H1 (cell line): Measurements from ENCODE around the gene PHLDA2. TPM values are rescaled to one million over a fixed set of nuclear protein-coding genes. Genes with fewer than 3 reads are reported as not detected.
A peak's percentile ranks its signal among the peaks of the same experiment; 100 is the strongest.

ENCODE experiments used
- CTCF ChIA-PET: fragments of 300-600 bp; sonication (Branson Sonifier 250); formaldehyde crosslinking; loops from one replicate; lab custom pipeline; 2021; ENCODE audit not compliant: partially characterized antibody; lab: Charles Lee
- POLR2A ChIA-PET: fragments of 300-600 bp; sonication (Branson Sonifier 250); formaldehyde crosslinking; loops from one replicate; lab custom pipeline; 2021; ENCODE audit warnings: inconsistent platforms; ENCODE audit not compliant: partially characterized antibody; lab: Charles Lee
- DNase-seq, 2 experiments: peaks; one replicate each; pipeline versions ENCODE4 v3.0.0 to v3.0.0-alpha.2; 2010 to 2022; ENCODE audit warnings: low spot score in 2 of 2, low read depth in 1 of 2, mixed read lengths in 1 of 2
- FAIRE-seq: peaks from 2 replicates; lab custom pipeline; 2011; peaks lifted over from hg19 to GRCh38; lab: Jason Lieb, UNC
- H2AFZ ChIP-seq: 2 replicates; pipeline ENCODE4 v1.8.1; 2012; ENCODE audit warnings: low read length, inconsistent platforms
- H2AK5ac ChIP-seq: 2 replicates; pipeline ENCODE4 v1.6.1; 2013; ENCODE audit warnings: low read depth, low read length
- H2BK120ac ChIP-seq: replicated peaks from 2 replicates; pipeline ENCODE3; 2013; ENCODE audit warnings: low read depth, low read length, inconsistent platforms
- H2BK12ac ChIP-seq: 2 replicates; pipeline ENCODE4 v1.6.1; 2013; ENCODE audit warnings: low read depth, low read length
- H2BK15ac ChIP-seq: 2 replicates; pipeline ENCODE4 v1.6.1; 2013; ENCODE audit warnings: low read length
- H2BK20ac ChIP-seq: 2 replicates; pipeline ENCODE4 v1.6.1; 2013; ENCODE audit warnings: low read length
- H2BK5ac ChIP-seq: 2 replicates; pipeline ENCODE4 v1.6.1; 2013; ENCODE audit warnings: low read depth, low read length
- H3K14ac ChIP-seq: 2 replicates; pipeline ENCODE4 v1.6.1; 2013; ENCODE audit warnings: inconsistent platforms; ENCODE audit not compliant: insufficient read length
- H3K18ac ChIP-seq: 2 replicates; pipeline ENCODE4 v1.6.1; 2013; ENCODE audit warnings: low read length; ENCODE audit errors: extremely low read depth
- H3K23ac ChIP-seq: 2 replicates; pipeline ENCODE4 v1.6.1; 2013; ENCODE audit warnings: inconsistent platforms; ENCODE audit not compliant: insufficient read length
- H3K23me2 ChIP-seq: 2 replicates; pipeline ENCODE4 v1.6.1; 2013; ENCODE audit warnings: low read depth, low read length
- H3K27ac ChIP-seq: 2 replicates; pipeline ENCODE4 v1.6.1; 2011; ENCODE audit warnings: low read depth, low read length, inconsistent platforms
- H3K27me3 ChIP-seq, 4 experiments: replicated peaks in 1 of 4; 1 replicate in 1 of 4; 2 replicates in 3 of 4; pipeline versions ENCODE4 v1.6.1 to v1.8.1; 2011 to 2013; ENCODE audit warnings: low read length in 3 of 4, mild to moderate bottlenecking in 3 of 4, inconsistent platforms in 2 of 4, mixed read lengths in 2 of 4, moderate library complexity in 1 of 4; ENCODE audit not compliant: control insufficient read depth in 3 of 4, insufficient read depth in 3 of 4; ENCODE audit errors: extremely low read depth in 1 of 4
- H3K36me3 ChIP-seq, 4 experiments: 2 replicates each; pipeline versions ENCODE4 v1.6.1 to v1.8.1; 2011 to 2013; ENCODE audit warnings: mild to moderate bottlenecking in 4 of 4, low read length in 3 of 4, moderate library complexity in 2 of 4, control low read depth in 1 of 4, inconsistent platforms in 1 of 4; ENCODE audit not compliant: insufficient read depth in 4 of 4, control insufficient read depth in 2 of 4
- H3K4ac ChIP-seq: replicated peaks from 2 replicates; pipeline ENCODE3; 2013; ENCODE audit warnings: low read length, low read depth, mixed read lengths, inconsistent platforms; ENCODE audit not compliant: insufficient read length
- H3K4me1 ChIP-seq, 4 experiments: replicated peaks in 1 of 4; 1 replicate in 1 of 4; 2 replicates in 3 of 4; pipeline versions ENCODE4 v1.6.1 to v1.8.1; 2011 to 2013; ENCODE audit warnings: low read length in 3 of 4, inconsistent platforms in 2 of 4, mixed read lengths in 1 of 4; ENCODE audit not compliant: insufficient read depth in 4 of 4, control insufficient read depth in 3 of 4
- H3K4me2 ChIP-seq, 2 experiments: 2 replicates each; pipeline versions ENCODE4 v1.6.1 to v1.8.1; 2011 to 2013; ENCODE audit warnings: low read depth in 2 of 2, low read length in 2 of 2, control low read depth in 1 of 2, inconsistent platforms in 1 of 2, mild to moderate bottlenecking in 1 of 2; ENCODE audit not compliant: insufficient read depth in 1 of 2
- H3K4me3 ChIP-seq, 4 experiments: fragments of 200-600, 300-600 bp in 1 of 4; sonication (generic), shearing (Covaris generic), sonication (Bioruptor Twin) in 1 of 4; 2 replicates each; pipeline versions ENCODE4 v1.5.1 to v1.8.1; 2011 to 2016; ENCODE audit warnings: low read length in 4 of 4, low read depth in 3 of 4, control low read depth in 2 of 4, inconsistent platforms in 2 of 4, mild to moderate bottlenecking in 2 of 4, mixed read lengths in 1 of 4, moderate library complexity in 1 of 4; ENCODE audit not compliant: insufficient read depth in 2 of 4; ENCODE audit errors: extremely low read depth in 1 of 4
- H3K56ac ChIP-seq: replicated peaks from 2 replicates; pipeline ENCODE3; 2013; ENCODE audit warnings: low read depth, mild to moderate bottlenecking, mixed read lengths, low read length, inconsistent platforms; ENCODE audit not compliant: insufficient read length
- H3K79me1 ChIP-seq: 2 replicates; pipeline ENCODE4 v1.6.1; 2013; ENCODE audit warnings: low read depth, low read length, control low read depth
- H3K79me2 ChIP-seq, 2 experiments: 2 replicates each; pipeline versions ENCODE4 v1.6.1 to v1.8.1; 2012 to 2013; ENCODE audit warnings: low read length in 2 of 2, mild to moderate bottlenecking in 2 of 2, inconsistent platforms in 1 of 2; ENCODE audit not compliant: insufficient read depth in 2 of 2, control insufficient read depth in 1 of 2
- H3K9ac ChIP-seq, 4 experiments: replicated peaks in 1 of 4; 1 replicate in 1 of 4; 2 replicates in 3 of 4; pipeline versions ENCODE4 v1.6.1 to v1.8.1; 2011 to 2013; ENCODE audit warnings: low read depth in 3 of 4, low read length in 3 of 4, control low read depth in 2 of 4, mild to moderate bottlenecking in 2 of 4, moderate library complexity in 2 of 4, inconsistent platforms in 1 of 4; ENCODE audit errors: extremely low read depth in 1 of 4
- H3K9me3 ChIP-seq, 2 experiments: 2 replicates each; pipeline versions ENCODE4 v1.6.1 to v1.8.1; 2012 to 2013; ENCODE audit warnings: mild to moderate bottlenecking in 2 of 2, moderate library complexity in 2 of 2, control low read depth in 1 of 2, inconsistent platforms in 1 of 2, low read depth in 1 of 2, low read length in 1 of 2, mixed read lengths in 1 of 2; ENCODE audit not compliant: insufficient read depth in 2 of 2
- H4K20me1 ChIP-seq, 2 experiments: replicated peaks in 1 of 2; 2 replicates each; pipeline versions ENCODE3 to v1.8.1; 2011 to 2013; ENCODE audit warnings: inconsistent platforms in 2 of 2, low read length in 2 of 2, mild to moderate bottlenecking in 1 of 2; ENCODE audit not compliant: insufficient read depth in 2 of 2, control insufficient read depth in 1 of 2
- H4K5ac ChIP-seq: 2 replicates; pipeline ENCODE4 v1.6.1; 2013; ENCODE audit warnings: low read length, low read depth, mixed read lengths, inconsistent platforms; ENCODE audit not compliant: insufficient read length
- H4K8ac ChIP-seq: 2 replicates; pipeline ENCODE4 v1.8.0; 2013; ENCODE audit warnings: mild to moderate bottlenecking, moderate library complexity, low read length, inconsistent platforms; ENCODE audit not compliant: insufficient read depth; ENCODE audit errors: extremely low read depth
- H4K91ac ChIP-seq: replicated peaks from 2 replicates; pipeline ENCODE3; 2013; ENCODE audit warnings: low read length, mixed read lengths, inconsistent platforms; ENCODE audit not compliant: insufficient read length
- CREB1 ChIP-seq: IDR thresholded peaks from 2 replicates; pipeline ENCODE4 v1.6.1; 2012; ENCODE audit warnings: inconsistent platforms
- HDAC2 ChIP-seq, 2 experiments: fragments of 300-600 bp in 1 of 2; sonication (generic) in 1 of 2; IDR thresholded peaks; 2 replicates each; pipeline ENCODE4 v1.6.1; 2011 to 2012; ENCODE audit warnings: low read depth in 2 of 2, low read length in 2 of 2, mild to moderate bottlenecking in 2 of 2, moderate library complexity in 2 of 2, borderline replicate concordance in 1 of 2, inconsistent platforms in 1 of 2
- SAP30 ChIP-seq: fragments of 300-600 bp; sonication (generic); IDR thresholded peaks from 2 replicates; pipeline ENCODE4 v1.7.1; 2012; ENCODE audit warnings: low read length, moderate library complexity, mild to moderate bottlenecking, inconsistent platforms; ENCODE audit not compliant: insufficient read depth, insufficient replicate concordance
- TBP ChIP-seq: IDR thresholded peaks from 2 replicates; pipeline ENCODE4 v1.6.1; 2011; ENCODE audit warnings: low read depth, low read length, improper control_type of control experiment
- WGBS, 2 experiments: shearing (Covaris generic) in 1 of 2; methylation state at CpG; one replicate each; pipeline versions ENCODE4 v1.1.6 to v1.1.7; 2013 to 2015; ENCODE audit warnings: low lambda C conversion rate in 2 of 2, mixed read lengths in 2 of 2, inconsistent platforms in 1 of 2, low coverage in 1 of 2, missing lambda C conversion rate in 1 of 2; ENCODE audit not compliant: insufficient replicate concordance in 2 of 2, insufficient coverage in 1 of 2, insufficient read length in 1 of 2; ENCODE audit errors: extremely low coverage in 1 of 2, missing lambda C conversion rate in 1 of 2; 5-methylcytosine and 5-hydroxymethylcytosine counted together
- polyA plus RNA-seq, 7 experiments: library from polyadenylated mRNA; depleted of rRNA in 3 of 7; stranded (reverse) in 5 of 7; unstranded in 2 of 7; fragments of >200 nt in 5 of 7; fragments of 200-250 nt in 2 of 7; gene quantifications; 1 replicate in 5 of 7; 2 replicates in 1 of 7; 4 replicates in 1 of 7; pipeline versions ENCODE4 v1.2.1 to v1.2.3, GENCODE V29; 2011 to 2013; ENCODE audit warnings: missing spikeins in 2 of 7, mixed read lengths in 2 of 7
- total RNA-seq: library from RNA; stranded (reverse); fragmentation: NEBNext Ultra II Directional; extraction: Animal tissue kit (Norgen Biotek cat#: 25700); gene quantifications from 2 replicates; pipeline ENCODE4 v1.2.1, GENCODE V29; 2021
- TF ChIP-seq, protein P1 (sequence below): IDR thresholded peaks from 2 replicates; pipeline ENCODE4 v1.6.1; 2012; ENCODE audit warnings: low read length, inconsistent platforms

PHLDA2 gene
- total and polyA plus RNA-seq, 2 of the 8 experiments (the other 6 are each of a cell fraction or from before 2014, with no cell fraction given), result 5.2 to 7.6 TPM

DNA sequence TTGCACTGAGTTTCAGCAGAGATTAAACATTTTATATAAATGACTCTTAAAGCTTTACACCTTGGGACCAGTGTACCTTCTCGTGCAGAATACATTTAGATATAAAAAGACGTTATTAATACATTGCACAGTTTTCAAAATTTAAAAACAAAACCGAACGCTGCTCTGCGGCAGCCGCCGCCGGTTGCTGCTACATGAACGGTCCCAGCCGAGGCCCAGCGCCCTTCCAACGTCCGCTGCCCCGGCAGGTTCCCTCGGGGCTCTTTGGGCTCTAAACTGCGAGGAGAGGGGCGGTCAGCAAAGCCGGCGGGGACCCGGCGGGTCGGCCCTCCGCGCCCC, 45.6 kb downstream of the PHLDA2 start:
- Histone ChIP-seq H3K27me3 (peaks cover 2 to 84% (median 60%) of the 10 kb centered on the region in 4 experiments), H3K4me2 (peak overlapping the region; percentile 52 to 73), H3K14ac (no peak overlapping the region), H2AK5ac (no peak overlapping the region), H3K4ac (no peak overlapping the region), H4K20me1 (peaks cover 6 to 13% of the 10 kb centered on the region in 2 experiments), H2BK5ac (no peak overlapping the region), H3K23me2 (peaks cover 12% of the 10 kb centered on the region; the same call in 1 of the 2 replicates), H2BK120ac (no peak overlapping the region), H2AFZ (no peak overlapping the region), H3K18ac (peak overlapping the region; percentile 90; the same call in 1 of the 2 replicates), H3K79me2 (no peaks in the 10 kb centered on the region), H3K36me3 (peaks cover 0 to 4% (median 0%) of the 10 kb centered on the region in 4 experiments; a peak in 1 of 8 replicates), H3K27ac (no peak overlapping the region), H4K91ac (no peak overlapping the region), H3K56ac (no peak overlapping the region), H3K23ac (no peak overlapping the region), H2BK12ac (no peak overlapping the region), H3K9me3 (no peaks in the 10 kb centered on the region; a peak in 1 of 4 replicates), H2BK15ac (no peak overlapping the region), H2BK20ac (no peak overlapping the region), H3K79me1 (no peaks in the 10 kb centered on the region), H3K4me1 (peaks cover 0 to 25% (median 21%) of the 10 kb centered on the region in 4 experiments; a peak in 6 of 7 replicates), H3K4me3 (peak overlapping the region; percentile 52 to 75 (median 56)), H4K8ac (peak overlapping the region; percentile 8; the same call in 1 of the 2 replicates), H3K9ac (peak overlapping the region in 1 of 4 experiments; percentile 35; a peak in 1 of 7 replicates), H4K5ac (peak overlapping the region; percentile 18)
- CTCF ChIA-PET, result interaction anchor here (0.9 to 13.5 kb wide), 3 partner anchors 8 to 349 kb away, joined by 3 to 521 read pairs (median 4); no protein-coding TSS in a partner anchor
- POLR2A ChIA-PET, result interaction anchor here (0.6 to 1.4 kb wide), 3 partner anchors 9 to 24 kb away, joined by 3 to 6 read pairs (median 3); no protein-coding TSS in a partner anchor
- WGBS, 2 experiments, result 8% methylated on average over 24 of the region's 24 CpGs; no CpG with 5 or more reads in 1 of the 2 experiments
- TF ChIP-seq CREB1 (no peak), TBP (no peak), SAP30 (no peak), HDAC2 (IDR thresholded peaks at IDR 0.05; ENCODE audit: borderline replicate concordance in 1 of 2, low read depth in 2 of 2, low read length in 2 of 2) (no peak)
- TF ChIP-seq, protein P1, sequence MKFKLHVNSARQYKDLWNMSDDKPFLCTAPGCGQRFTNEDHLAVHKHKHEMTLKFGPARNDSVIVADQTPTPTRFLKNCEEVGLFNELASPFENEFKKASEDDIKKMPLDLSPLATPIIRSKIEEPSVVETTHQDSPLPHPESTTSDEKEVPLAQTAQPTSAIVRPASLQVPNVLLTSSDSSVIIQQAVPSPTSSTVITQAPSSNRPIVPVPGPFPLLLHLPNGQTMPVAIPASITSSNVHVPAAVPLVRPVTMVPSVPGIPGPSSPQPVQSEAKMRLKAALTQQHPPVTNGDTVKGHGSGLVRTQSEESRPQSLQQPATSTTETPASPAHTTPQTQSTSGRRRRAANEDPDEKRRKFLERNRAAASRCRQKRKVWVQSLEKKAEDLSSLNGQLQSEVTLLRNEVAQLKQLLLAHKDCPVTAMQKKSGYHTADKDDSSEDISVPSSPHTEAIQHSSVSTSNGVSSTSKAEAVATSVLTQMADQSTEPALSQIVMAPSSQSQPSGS, result no peak
- DNase-seq (no peak), FAIRE-seq (no peak)
